CD4-positive, alpha-beta T cell treated with Interleukin-21 for 1 hour (primary cell): ENCODE data around the gene IL21.
"Not testable (repeated sequence)": the region's sequence is repeated elsewhere in the genome, so short reads cannot be mapped to it uniquely, and the experiment has no call there.

ENCODE experiments used
- DNase-seq: peaks from one replicate; pipeline ENCODE4 v3.0.0-alpha.2; 2020

The IL21 gene

DNA sequence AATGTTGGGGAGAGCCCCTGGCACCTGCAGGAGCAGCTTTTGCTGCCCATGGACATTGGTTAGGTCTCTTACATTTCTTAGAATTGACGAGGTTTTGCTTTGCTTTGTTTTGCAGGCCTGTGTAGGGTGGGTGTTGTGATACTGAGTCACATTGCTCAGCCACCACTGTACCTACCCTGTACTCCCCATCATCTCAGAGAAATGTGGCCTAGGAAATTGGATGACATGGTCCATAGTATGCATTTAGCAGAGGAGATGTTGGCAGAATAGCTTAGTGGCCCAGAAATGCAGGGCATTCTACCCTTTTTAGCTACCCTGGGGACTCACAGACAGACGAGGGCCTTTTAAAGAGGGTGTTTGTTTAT lies 43.7 kb downstream of the IL21 start:
- no peak for DNase-seq

DNA sequence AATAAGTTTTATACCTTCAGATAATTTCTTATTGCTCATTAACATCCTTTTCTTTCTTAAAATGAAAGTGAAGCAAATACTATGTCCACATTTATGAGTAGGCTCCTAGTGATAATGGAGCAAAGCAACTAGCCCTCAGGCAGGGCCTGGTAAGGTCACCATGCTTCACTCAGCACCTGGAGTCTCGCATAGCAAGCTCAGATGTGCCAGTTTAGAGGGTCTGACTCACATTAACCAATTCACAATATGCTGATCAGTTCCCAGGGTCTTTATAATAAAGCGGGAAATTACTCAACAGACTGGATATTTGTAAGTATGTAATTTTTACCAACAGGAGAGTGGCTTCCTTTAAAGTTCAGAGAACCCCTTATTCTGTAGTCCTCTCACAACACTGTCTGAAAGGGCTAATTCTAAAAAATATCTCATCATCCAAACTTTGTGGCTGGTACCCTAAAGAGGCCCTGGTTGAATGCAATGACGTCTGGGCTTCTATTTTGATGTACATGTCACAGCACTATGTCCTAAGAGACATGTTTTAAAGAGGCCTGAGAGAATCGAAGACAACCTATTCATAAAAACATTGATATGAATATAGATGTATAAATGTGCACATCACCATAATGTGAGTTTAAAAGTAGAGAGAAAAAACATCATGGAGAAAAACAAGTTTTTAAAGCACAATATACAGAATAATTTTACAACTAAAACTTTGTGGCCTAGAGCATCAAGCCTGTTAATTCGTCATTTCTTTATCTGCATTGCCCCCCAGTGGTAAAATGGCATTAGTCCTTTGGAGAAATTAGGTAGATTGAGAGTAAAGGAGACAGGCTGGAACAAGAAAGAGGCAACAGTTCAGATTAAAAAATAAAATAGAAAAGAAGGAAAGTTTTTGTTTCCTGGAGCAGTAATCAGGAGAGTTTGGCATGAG lies 44.3 kb downstream of the IL21 start:
- DNase-seq = peak; percentile 74

DNA sequence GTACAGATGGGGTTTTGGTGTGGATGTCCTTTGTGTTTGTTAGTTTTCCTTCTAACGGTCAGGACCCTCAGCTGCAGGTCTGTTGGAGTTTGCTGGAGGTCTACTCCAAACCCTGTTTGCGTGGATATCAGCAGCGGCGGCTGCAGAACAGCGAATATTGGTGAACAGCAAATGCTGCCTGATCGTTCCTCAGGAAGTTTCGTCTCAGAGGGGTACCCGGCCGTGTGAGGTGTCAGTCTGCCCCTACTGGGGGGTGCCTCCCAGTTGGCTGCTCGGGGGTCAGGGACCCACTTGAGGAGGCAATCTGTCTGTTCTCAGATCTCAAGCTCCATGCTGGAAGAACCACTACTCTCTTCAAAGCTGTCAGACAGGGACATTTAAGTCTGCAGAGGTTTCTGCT lies 46.5 kb downstream of the IL21 start:
- DNase-seq = not testable (repeated sequence)

DNA sequence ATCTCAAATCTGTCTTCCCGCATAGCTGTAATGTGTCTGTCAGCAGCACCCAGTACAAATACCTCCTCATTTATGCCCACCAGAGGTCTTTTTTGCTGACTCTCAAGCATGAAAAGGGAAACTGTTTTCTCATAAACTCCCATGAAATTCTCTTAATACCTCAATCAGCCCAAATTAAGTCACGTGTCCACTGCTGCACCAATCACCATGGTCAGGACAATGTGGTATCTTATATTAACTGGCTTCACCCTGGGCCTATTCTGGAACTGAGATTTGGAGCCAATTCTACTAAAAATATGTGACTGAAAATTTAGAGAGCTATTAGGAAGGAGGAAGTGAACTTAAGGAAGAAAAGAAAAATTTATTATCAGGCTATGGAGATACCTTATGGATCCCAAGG lies 58.4 kb downstream of the IL21 start:
- no peak for DNase-seq
